Fibroblast of peridontal ligament (primary cell): ENCODE data around the gene THOC5.
"Not testable (repeated sequence)": the region's sequence is repeated elsewhere in the genome, so short reads cannot be mapped to it uniquely, and the experiment has no call there.

Experiments used
- DNase-seq: peaks from one replicate; pipeline ENCODE4 v3.0.0-alpha.2; 2010; ENCODE audit errors: extremely low read depth

THOC5 gene

GRCh38 chr22:29553351-29554224, at the start of gene THOC5:
Gene THOC5, minus strand, starts transcription at chr22:29553757. Its CDS starts 4,610 bp downstream, at chr22:29549147.
- DNase-seq: peak; percentile 95

DNA sequence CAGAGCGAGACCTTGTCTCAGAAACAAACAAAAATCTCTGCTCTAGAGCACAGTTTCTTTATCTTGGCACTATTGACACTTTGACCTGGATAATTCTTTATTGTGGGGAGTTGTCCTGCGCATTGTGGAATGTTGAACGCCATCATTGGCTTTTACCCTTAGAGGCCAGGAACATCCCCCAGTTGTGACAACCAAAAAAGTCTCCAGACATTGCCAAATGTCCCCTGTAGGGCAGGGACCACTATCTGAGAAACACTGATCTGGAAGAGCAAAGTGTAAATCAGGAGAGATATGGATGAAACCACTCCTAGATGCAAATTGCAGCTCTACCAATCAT, 45.1 kb upstream of the THOC5 start:
- no peak for DNase-seq

DNA sequence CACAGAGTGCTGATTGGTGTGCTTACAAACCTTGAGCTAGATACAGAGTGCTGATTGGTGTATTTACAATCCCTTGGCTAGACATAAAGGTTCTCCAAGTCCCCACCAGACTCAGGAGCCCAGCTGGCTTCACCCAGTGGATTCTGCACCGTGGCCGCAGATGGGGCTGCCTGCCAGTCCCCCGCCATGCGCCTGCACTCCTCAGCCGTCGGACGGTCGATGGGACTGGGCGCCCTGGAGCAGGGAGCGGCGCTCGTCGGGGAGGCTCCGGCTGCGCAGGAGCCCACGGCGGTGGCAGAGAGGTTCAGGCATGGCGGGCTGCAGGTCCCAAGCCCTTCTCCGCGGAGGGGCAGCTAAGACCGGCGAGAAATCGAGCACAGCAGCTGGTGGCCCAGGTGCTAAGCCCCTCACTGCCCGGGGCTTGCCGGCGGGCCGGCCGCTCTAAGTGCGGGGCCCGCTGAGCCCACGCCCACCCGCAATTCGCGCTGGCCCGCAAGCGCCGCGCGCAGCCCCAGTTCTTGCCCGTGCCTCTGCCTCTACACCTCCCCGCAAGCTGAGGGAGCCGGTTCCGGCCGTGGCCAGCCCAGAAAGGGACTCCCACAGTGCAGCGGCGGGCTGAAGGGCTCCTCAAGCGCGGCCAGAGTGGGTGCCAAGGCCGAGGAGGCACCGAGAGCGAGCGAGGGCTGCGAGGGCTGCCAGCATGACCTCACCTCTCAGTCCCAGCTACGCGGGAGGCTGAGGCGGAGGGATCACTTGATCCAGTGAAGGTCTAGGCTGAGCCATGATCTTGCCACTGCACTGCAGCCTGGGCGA, 44.5 kb upstream of the THOC5 start:
- DNase-seq: not testable (repeated sequence)

- no peak for DNase-seq
Observed at GRCh38 chr22:29596408-29596807, 42.9 kb upstream of the THOC5 start.

- DNase-seq: not testable (repeated sequence)
Observed at GRCh38 chr22:29594447-29594846, 40.9 kb upstream of the THOC5 start.

GRCh38 chr22:29593923-29594322, 40.4 kb upstream of the THOC5 start:
- DNase-seq: no peak

DNA sequence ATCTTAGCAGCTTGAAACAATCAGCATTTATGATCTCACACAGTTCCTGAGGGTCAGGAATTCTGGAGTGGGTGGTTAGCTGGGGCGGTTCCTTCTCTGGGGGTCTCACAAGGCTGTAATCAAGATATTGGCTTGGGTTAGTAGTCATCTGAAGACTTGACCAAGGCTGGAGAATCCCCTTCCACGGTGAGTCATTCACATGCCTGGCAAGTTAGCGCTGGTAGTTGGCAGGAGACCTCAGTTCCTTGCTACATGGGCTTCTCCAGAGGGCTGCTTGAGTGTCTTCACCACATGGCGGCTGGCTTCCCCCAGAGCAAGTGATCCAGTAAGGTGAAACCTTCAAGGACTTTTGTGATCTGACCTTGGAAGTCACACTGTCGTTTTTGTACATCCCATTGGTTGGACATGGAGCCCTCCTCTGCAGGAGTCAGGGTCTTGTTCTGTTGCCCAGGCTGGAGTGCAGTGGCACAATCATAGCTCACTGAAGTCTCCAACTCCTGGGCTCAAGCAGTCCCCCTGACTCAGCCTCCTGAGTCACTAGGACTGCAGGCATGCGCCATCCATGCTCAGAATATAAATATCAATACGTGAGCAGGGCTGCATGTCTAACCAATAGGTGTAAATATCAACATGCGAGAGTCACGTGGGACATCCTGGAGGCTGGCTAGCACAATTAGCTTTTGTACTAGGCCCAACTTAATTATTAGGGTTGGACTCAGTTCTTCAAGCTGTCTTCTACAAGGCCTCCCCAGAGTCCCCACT, 34.6 kb upstream of the THOC5 start:
- peak; percentile 96 for DNase-seq

DNA sequence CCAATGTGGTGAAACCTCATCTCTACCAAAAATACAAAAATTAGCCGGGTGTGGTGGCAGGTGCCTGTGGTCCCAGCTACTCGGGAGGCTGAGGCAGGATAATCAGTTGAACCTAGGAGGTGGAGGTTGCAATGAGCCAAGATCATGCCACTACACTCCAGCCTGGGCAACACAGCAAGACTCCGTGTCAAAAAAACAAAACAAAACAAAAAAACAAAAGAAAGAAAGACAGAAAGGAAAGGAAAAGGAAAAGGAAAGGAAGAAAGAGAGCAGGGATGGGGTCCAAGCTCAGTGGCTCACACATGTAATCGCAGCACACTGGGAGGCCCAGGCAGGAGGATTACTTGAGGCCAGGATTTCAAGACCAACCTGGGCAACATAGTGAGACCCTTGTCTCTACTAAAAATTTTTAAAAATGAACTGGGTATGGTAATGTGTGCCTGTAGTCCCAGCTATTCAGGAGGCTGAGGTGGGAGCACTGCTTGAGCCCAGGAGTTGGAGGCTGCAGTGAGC, 32.7 kb upstream of the THOC5 start:
- not testable (repeated sequence) for DNase-seq

DNA sequence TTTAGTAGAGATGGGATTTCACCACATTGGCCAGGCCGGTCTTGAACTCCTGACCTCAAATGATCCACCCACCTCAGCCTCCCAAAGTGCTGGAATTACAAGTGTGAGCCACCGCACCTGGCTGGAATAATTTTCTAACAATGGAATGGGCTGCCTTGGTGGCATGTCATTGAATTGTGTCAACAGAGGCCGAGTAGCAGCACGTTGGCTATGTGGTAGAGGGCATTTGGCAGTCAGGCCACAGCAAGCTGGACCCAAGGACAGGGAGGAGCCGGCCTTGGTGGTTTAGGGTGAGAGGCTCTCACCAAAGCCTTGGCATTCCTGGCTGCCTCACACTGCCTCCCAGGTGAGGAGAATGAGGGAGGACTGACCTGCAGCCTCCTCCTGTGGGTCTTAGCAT, 31.4 kb upstream of the THOC5 start:
- DNase-seq: no peak

- no peak for DNase-seq
Observed at GRCh38 chr22:29581799-29582198, 28.2 kb upstream of the THOC5 start.

DNA sequence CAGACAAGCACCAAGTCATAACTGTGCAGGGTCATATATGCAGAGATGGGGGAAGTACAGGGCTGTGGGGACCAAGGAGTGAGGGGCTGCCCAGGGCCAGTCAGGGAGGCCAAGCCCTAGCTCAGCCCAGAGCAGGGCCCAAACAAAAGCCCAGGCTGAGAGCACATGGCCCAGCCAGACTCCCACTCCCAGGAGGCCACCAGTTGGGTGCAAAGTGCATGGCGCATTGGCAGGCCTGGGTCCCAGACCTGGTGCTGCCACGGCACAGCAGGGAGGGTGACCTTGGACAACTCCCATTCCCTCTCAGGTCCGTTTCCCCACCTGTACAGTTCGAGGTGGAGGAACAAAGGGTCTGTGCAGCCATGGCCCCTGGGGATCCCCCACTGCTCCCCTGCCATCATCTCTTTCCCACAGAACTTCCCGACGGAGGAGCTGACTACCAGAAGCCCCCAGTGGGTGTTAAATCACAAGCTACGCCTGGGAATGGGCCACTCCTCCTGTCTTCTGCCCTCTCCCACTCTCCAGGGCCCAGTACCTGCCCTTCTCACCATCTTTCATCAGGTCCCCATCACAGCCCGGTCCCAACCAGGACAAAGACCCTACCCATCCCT, 26.7 kb upstream of the THOC5 start:
- DNase-seq: no peak

- no peak for DNase-seq
Observed at GRCh38 chr22:29578462-29579200, 25.1 kb upstream of the THOC5 start.

- no peak for DNase-seq
Observed at GRCh38 chr22:29574762-29575450, 21.3 kb upstream of the THOC5 start.

- DNase-seq: no peak
Observed at GRCh38 chr22:29570912-29571549, 17.5 kb upstream of the THOC5 start.

DNA sequence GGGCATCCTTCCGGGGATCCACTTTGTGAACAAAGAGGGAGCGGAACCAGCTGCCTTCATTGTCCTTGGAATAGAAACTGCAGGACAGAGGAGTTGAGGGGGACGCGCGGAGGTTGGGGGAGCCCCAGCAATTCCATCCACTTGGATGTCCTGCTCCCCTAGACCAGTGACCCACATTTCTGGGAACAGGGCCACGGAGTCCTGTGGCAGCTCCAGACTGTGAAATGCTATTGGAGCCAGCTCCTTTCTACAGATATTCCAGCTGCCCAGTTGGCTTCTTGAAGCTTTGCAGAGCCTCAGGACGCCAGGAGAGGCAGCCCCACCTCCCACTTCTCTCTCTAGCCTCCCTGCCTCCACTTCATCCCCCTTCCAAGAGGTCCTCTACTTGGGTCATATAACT, 16.9 kb upstream of the THOC5 start:
- DNase-seq: no peak

DNA sequence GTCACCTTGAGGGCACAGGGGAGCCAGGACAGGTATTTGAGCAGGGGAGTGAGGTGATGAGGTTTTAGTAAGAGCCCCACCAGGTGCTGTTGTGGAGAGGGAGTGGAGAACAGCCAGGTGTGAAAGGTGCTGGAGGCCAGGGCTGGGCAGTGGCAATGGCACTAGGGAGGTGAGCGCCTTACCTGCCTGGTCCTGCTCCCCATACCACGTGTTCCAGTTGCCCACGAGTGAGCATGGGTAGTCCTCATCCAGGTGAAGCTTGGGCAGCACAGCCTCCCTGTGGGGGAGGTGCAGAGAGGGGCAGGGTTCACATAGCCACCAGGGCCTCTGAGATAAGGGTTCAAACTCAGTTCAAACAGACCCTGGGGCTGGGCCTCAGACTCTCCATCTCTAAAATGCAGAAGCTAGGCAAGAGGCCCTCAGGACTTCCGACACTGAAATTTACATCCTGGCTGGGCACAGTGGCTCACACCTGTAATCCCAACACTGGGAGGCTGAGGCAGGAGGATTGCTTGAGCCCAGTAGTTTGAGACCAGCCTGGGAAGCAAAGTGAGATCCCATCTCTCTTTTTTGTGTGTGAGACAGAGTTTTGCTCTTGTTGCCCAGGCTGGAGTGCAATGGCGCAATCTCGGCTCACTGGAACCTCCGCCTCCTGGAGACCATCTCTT, 15.6 kb upstream of the THOC5 start:
- no peak for DNase-seq

GRCh38 chr22:29567338-29567737, 13.8 kb upstream of the THOC5 start:
- DNase-seq: no peak

- not testable (repeated sequence) for DNase-seq
Observed at GRCh38 chr22:29566513-29566912, 13.0 kb upstream of the THOC5 start.
